K562 (cell line): ENCODE measurements around the gene TNPO2. TPM values are rescaled to one million over a fixed set of nuclear protein-coding genes. Genes with fewer than 3 reads are reported as not detected.

ENCODE experiments used
- BRD4 ChIP-seq: fragments of 200-600 bp; sonication (generic); IDR thresholded peaks from 2 replicates; pipeline ENCODE4 v1.6.1; 2017; ENCODE audit warnings: inconsistent platforms
- CBFA2T2 ChIP-seq: fragments of 450-650 bp; conservative IDR thresholded peaks from 2 replicates; pipeline ENCODE4 v1.6.1; 2017; ENCODE audit warnings: mild to moderate bottlenecking
- DEAF1 ChIP-seq: fragments of 450-650 bp; formaldehyde crosslinking; IDR thresholded peaks from 2 replicates; pipeline ENCODE4 v1.4.0; 2020; ENCODE audit warnings: mild to moderate bottlenecking, moderate library complexity
- DPF2 ChIP-seq: fragments of 450-650 bp; IDR thresholded peaks from 2 replicates; pipeline ENCODE4 v1.6.1; 2016
- GTF2F1 ChIP-seq: IDR thresholded peaks from 2 replicates; pipeline ENCODE4 v1.6.1; 2011; ENCODE audit warnings: low read depth, low read length, improper control_type of control experiment
- MAFG ChIP-seq: fragments of 450-650 bp; conservative IDR thresholded peaks from 2 replicates; pipeline ENCODE4 v1.6.1; 2016; ENCODE audit warnings: missing genetic modification characterization, missing compliant biosample characterization
- MYC ChIP-seq, 2 experiments: fragments of 250-450 bp in 1 of 2; sonication (Bioruptor Pico) in 1 of 2; IDR thresholded peaks; 2 replicates each; pipeline versions ENCODE4 v1.5.1 to v1.6.1; 2012 to 2021; ENCODE audit warnings: low read depth in 2 of 2, borderline replicate concordance in 1 of 2, improper control_type of control experiment in 1 of 2, low read length in 1 of 2, mild to moderate bottlenecking in 1 of 2, moderate library complexity in 1 of 2
- PATZ1 ChIP-seq: fragments of 250-450 bp; sonication (Bioruptor Pico); IDR thresholded peaks from 2 replicates; pipeline ENCODE4 v1.5.0; 2020; ENCODE audit warnings: mild to moderate bottlenecking, borderline replicate concordance
- PREB ChIP-seq: sonication (generic); formaldehyde crosslinking; IDR thresholded peaks from 2 replicates; pipeline ENCODE4 v1.8.1; 2023; ENCODE audit warnings: mild to moderate bottlenecking, missing genetic modification reagents
- PRPF4 ChIP-seq: fragments of 200-400 bp; formaldehyde crosslinking; IDR thresholded peaks from one replicate; pipeline ENCODE4 v1.6.1; 2017; ENCODE audit warnings: low read length, low read depth, mild to moderate bottlenecking; ENCODE audit not compliant: insufficient read depth, poor library complexity, severe bottlenecking
- SREBF1 ChIP-seq: fragments of 150-350 bp; IDR thresholded peaks from 2 replicates; pipeline ENCODE4 v1.6.1; 2014; ENCODE audit warnings: antibody characterized with exemption, low read depth, low read length, borderline replicate concordance
- U2AF1 ChIP-seq: fragments of 200-400 bp; formaldehyde crosslinking; optimal IDR thresholded peaks from 2 replicates; pipeline ENCODE3; 2017; ENCODE audit warnings: mild to moderate bottlenecking, low read depth, low read length, moderate library complexity
- ZC3H8 ChIP-seq: fragments of 450-650 bp; IDR thresholded peaks from 2 replicates; pipeline ENCODE4 v1.6.1; 2017
- ZNF124 ChIP-seq: sonication (generic); formaldehyde crosslinking; IDR thresholded peaks from 2 replicates; pipeline ENCODE4 v1.8.1; 2022; ENCODE audit warnings: missing genetic modification reagents
- ZNF512 ChIP-seq: IDR thresholded peaks from 2 replicates; pipeline ENCODE4 v1.6.1; 2016; ENCODE audit warnings: missing genetic modification characterization, missing compliant biosample characterization
- ZNF764 ChIP-seq: fragments of 250-450 bp; sonication (Bioruptor Pico); IDR thresholded peaks from 2 replicates; pipeline ENCODE4 v1.4.0; 2020; ENCODE audit warnings: low read depth, mild to moderate bottlenecking, moderate library complexity
- ZNF830 ChIP-seq: fragments of 250-450 bp; sonication (Bioruptor Pico); IDR thresholded peaks from 2 replicates; pipeline ENCODE4 v1.5.0; 2021; ENCODE audit warnings: mild to moderate bottlenecking
- ZSCAN32 ChIP-seq: fragments of 450-650 bp; formaldehyde crosslinking; IDR thresholded peaks from 2 replicates; pipeline ENCODE4 v1.4.0; 2020; ENCODE audit warnings: mild to moderate bottlenecking, moderate library complexity
- polyA plus RNA-seq, 8 experiments: library from polyadenylated mRNA; depleted of rRNA in 4 of 8; stranded (reverse) in 5 of 8; unstranded in 3 of 8; fragments of >200 nt; fragmentation: Nextera tagmentation in 2 of 8; fragmentation: Illumina TruSeq in 1 of 8; extraction: Ambion mirVana in 2 of 8; extraction: Trizol in 1 of 8; gene quantifications; 2 replicates each; pipeline versions ENCODE4 v1.2.1 to v1.2.3, GENCODE V29; 2011 to 2014; ENCODE audit warnings: inconsistent platforms in 1 of 8, missing spikeins in 1 of 8
- total RNA-seq, 7 experiments: library from RNA; depleted of rRNA in 6 of 7; stranded (reverse); fragments of >200 nt in 6 of 7; fragmentation: Illumina TruSeq in 2 of 7; extraction: Trizol in 2 of 7; gene quantifications; 2 replicates each; pipeline versions ENCODE4 v1.2.1 to v1.2.3, GENCODE V29; 2011 to 2021; ENCODE audit warnings: low replicate concordance in 1 of 7
- TF ChIP-seq, protein P1 (sequence below): fragments of 250-450 bp; sonication (Bioruptor Pico); IDR thresholded peaks from 2 replicates; pipeline ENCODE4 v1.8.0; 2022; ENCODE audit warnings: moderate library complexity, mild to moderate bottlenecking, inconsistent platforms
- TF ChIP-seq, protein P2 (sequence below): sonication (generic); formaldehyde crosslinking; IDR thresholded peaks from 2 replicates; pipeline ENCODE4 v1.8.0; 2022; ENCODE audit warnings: mild to moderate bottlenecking, missing genetic modification reagents

Gene TNPO2
- total and polyA plus RNA-seq, 9 of the 15 experiments (the other 6 are each of a cell fraction or from before 2014, with no cell fraction given): 6.0 to 126 (median 53.8) TPM

- TF ChIP-seq PATZ1 (CRISPR knock-in tag): no peak
- no peak for TF ChIP-seq ZNF764 (CRISPR knock-in tag)
- TF ChIP-seq, protein P1, sequence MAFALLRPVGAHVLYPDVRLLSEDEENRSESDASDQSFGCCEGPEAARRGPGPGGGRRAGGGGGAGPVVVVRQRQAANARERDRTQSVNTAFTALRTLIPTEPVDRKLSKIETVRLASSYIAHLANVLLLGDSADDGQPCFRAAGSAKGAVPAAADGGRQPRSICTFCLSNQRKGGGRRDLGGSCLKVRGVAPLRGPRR (CRISPR knock-in tag): no peak
- TF ChIP-seq DPF2: no peak
- no peak for TF ChIP-seq ZNF124 (CRISPR knock-in tag)
- no peak for TF ChIP-seq U2AF1
- no peak for TF ChIP-seq MAFG (tag)
- no peak for TF ChIP-seq GTF2F1
- no peak for TF ChIP-seq ZNF830
- no peak for TF ChIP-seq ZSCAN32 (CRISPR knock-in tag)
- TF ChIP-seq ZNF512 (tag): no peak
- TF ChIP-seq, protein P2, sequence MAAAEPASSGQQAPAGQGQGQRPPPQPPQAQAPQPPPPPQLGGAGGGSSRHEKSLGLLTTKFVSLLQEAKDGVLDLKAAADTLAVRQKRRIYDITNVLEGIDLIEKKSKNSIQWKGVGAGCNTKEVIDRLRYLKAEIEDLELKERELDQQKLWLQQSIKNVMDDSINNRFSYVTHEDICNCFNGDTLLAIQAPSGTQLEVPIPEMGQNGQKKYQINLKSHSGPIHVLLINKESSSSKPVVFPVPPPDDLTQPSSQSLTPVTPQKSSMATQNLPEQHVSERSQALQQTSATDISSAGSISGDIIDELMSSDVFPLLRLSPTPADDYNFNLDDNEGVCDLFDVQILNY: no peak
- no peak for TF ChIP-seq PREB (CRISPR knock-in tag)
- no peak for TF ChIP-seq ZC3H8
- TF ChIP-seq CBFA2T2: peak; percentile 22; the same call in 1 of the 2 replicates
- TF ChIP-seq BRD4: no peak
- TF ChIP-seq PRPF4: no peak
- TF ChIP-seq DEAF1 (CRISPR knock-in tag): no peak
- peak; percentile 61; the same call in 1 of the 2 replicates for TF ChIP-seq MYC (IDR thresholded peaks at IDR 0.05; ENCODE audit: low read depth, low read length)
- no peak for TF ChIP-seq MYC (CRISPR knock-in tag; IDR thresholded peaks at IDR 0.05; ENCODE audit: borderline replicate concordance, low read depth)
- no peak for TF ChIP-seq SREBF1
These were observed 34.0 kb upstream of the TNPO2 start (continued) for GRCh38 chr19:12757544-12758274.
